Measurements from ENCODE around the gene PCBP3. TPM values are rescaled to one million over a fixed set of nuclear protein-coding genes. Genes with fewer than 3 reads are reported as not detected.

PCBP3 gene
- total RNA-seq, 1 donor from 2014 or later, result not detected

DNA sequence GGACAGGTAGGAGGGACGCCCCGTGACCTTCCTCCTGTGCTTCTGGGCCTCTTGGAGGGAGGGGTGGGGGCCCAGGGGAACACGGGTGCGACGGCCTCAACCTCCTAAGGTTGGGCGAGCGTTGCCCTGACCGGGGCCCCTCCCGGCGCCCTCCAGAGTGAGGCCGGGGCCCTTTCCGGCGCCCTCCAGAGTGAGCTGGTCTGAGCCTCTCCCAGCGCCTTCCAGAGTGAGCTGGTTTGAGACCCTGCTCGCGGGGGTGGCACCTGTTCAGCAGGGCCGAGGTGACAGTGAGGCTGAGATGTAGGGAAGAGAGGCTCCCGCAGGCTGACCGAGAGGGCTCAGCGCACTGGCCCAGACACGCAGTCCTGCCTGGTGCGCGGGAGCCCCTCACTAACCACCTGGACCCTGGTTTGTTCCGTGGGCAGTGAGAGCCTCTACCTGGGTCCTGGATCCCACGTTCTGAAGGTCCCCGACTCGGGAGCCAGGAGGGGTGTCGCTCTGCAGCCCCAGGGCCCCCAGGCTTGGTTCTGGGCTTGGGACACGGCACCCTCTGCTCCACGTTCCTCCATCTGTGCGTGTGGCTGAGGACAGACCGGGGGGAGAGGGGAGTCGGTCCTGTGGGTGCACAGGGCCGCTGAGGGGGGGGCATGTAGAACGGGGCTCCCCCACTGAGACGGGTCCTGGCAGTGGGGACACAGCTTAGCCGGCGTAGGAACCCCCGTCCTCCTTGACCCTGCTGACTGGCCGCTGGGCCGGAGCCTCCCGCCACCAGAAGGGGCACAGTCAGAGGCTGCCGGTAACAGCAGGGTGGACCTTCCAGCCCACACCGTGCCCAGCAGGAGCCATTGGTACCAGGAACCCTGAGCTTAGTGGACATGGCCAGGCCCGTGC, 339.5 kb downstream of the PCBP3 start:
- DNase-seq (ENCODE audit: low read depth), result no peak
- peak overlapping the region; percentile 78 for H3K4me3 ChIP-seq (ENCODE audit: low read depth, low read length)
- TF ChIP-seq, protein P1, sequence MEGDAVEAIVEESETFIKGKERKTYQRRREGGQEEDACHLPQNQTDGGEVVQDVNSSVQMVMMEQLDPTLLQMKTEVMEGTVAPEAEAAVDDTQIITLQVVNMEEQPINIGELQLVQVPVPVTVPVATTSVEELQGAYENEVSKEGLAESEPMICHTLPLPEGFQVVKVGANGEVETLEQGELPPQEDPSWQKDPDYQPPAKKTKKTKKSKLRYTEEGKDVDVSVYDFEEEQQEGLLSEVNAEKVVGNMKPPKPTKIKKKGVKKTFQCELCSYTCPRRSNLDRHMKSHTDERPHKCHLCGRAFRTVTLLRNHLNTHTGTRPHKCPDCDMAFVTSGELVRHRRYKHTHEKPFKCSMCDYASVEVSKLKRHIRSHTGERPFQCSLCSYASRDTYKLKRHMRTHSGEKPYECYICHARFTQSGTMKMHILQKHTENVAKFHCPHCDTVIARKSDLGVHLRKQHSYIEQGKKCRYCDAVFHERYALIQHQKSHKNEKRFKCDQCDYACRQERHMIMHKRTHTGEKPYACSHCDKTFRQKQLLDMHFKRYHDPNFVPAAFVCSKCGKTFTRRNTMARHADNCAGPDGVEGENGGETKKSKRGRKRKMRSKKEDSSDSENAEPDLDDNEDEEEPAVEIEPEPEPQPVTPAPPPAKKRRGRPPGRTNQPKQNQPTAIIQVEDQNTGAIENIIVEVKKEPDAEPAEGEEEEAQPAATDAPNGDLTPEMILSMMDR (conservative IDR thresholded peaks at IDR 0.05; ENCODE audit: low read depth, low read length), result no peak

DNA sequence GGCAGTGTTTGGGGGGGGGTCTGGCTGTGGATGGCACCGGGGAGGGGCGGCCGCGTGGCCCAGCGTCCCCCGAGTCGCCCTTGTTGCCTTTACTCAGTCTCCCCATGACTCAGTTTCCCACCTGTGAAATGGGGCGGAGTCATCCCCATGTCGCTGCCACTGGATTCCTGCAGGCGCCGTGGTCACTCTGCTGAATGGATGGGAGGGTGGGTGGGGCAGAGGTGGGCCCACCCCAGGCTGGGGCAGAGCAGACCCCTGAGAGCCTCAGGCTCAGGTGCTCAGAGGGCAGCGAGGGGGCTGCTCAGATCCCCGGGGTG, 340.1 kb downstream of the PCBP3 start:
- TF ChIP-seq, protein P1 (conservative IDR thresholded peaks at IDR 0.05; ENCODE audit: low read depth, low read length), result no peak
- DNase-seq (ENCODE audit: low read depth), result no peak
- no peak overlapping the region for H3K4me3 ChIP-seq (ENCODE audit: low read depth, low read length)

DNA sequence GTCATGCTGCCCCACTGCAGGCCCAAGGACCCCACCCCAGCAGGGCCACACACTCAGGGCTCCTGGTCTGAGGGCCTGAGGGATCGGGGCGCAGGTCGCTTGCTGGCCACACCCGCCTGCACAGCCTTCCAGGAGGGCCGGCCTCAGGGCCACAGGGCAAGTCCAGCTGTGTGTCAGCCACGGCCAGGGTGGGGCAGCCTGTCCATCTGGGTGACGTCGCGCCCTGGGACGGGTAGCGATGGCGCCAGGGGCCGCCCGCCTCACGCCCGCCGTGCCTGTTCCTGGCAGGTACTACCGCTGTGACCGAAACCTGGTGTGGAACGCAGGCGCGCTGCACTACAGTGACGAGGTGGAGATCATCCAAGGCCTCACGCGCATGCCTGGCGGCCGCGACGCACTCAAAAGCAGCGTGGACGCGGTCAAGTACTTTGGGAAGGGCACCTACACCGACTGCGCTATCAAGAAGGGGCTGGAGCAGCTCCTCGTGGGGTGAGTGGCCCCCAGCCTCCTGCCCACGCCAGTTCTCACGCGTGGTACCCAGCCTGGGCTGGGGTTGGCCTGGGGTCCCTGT, 340.5 kb downstream of the PCBP3 start:
- TF ChIP-seq, protein P1 (conservative IDR thresholded peaks at IDR 0.05; ENCODE audit: low read depth, low read length), result no peak
- no peak for DNase-seq (ENCODE audit: low read depth)
- no peak overlapping the region for H3K4me3 ChIP-seq (ENCODE audit: low read depth, low read length)

DNA sequence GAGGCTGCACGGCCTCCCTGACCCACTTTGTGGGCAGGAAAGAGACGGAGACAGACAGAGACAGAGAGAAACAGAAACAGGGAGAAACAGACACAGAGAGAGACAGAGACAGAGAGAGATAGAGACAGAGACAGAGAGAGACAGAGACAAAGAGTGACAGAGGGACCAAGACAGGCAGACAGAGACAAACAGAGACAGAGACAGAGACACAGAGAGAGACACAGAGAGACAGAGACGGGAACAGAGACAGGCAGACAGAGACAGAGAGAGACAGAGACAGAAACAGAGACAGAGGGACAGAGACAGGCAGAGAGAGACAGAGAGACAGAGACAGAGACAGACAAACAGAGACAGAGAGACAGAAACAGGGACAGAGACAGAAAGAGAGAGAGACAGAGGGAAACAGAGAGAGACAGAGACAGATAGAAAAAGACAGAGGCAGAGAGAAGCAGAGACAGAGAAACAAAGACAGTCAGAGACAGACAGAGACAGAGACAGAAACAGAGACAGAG, 341.1 kb downstream of the PCBP3 start:
- DNase-seq (ENCODE audit: low read depth), result no peak
- TF ChIP-seq, protein P1 (conservative IDR thresholded peaks at IDR 0.05; ENCODE audit: low read depth, low read length), result no peak
- H3K4me3 ChIP-seq (ENCODE audit: low read depth, low read length), result no peak overlapping the region

DNA sequence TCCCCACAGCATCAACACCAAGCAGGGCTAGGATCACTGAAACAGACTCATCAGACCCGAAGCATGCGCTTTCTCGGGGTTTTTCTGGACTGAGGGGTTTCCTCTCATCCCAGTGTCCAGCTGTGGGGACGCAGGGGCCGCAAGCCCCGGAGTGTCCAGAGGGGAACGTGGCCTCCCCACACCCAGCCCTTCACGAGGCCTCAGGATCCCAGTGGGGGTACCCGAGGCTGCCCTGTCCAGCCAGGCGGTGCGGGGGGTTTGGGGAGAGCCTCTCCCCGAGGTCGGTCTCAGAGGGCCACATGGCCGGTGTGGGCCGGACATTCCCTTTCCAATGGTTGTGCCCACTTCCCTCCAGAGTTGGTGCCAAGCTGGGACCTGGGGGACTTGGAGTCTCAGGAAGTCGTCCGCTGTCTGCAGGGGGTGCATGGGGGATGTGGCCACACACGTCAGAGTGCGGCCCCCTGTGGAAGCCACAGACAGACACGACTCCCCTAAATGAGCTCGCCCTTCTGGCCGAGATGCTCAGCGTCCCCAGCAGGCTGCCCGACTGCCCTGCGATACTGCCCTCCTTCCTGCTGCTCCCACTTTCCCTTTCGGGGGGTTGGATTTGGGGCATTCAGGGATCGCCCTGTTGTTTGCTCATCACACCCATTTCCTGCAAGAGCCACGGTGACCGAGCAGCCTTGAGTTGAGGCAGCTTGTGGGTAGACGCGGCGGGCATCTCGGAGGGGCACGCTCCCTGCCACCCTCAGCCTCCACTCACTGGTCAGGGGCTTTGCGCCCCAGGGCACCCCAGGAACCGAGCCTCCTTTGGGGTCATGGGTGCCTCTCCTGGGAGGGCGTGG, 342.2 kb downstream of the PCBP3 start:
- no peak overlapping the region for H3K4me3 ChIP-seq (ENCODE audit: low read depth, low read length)
- DNase-seq (ENCODE audit: low read depth), result no peak
- TF ChIP-seq, protein P1 (conservative IDR thresholded peaks at IDR 0.05; ENCODE audit: low read depth, low read length), result no peak

DNA sequence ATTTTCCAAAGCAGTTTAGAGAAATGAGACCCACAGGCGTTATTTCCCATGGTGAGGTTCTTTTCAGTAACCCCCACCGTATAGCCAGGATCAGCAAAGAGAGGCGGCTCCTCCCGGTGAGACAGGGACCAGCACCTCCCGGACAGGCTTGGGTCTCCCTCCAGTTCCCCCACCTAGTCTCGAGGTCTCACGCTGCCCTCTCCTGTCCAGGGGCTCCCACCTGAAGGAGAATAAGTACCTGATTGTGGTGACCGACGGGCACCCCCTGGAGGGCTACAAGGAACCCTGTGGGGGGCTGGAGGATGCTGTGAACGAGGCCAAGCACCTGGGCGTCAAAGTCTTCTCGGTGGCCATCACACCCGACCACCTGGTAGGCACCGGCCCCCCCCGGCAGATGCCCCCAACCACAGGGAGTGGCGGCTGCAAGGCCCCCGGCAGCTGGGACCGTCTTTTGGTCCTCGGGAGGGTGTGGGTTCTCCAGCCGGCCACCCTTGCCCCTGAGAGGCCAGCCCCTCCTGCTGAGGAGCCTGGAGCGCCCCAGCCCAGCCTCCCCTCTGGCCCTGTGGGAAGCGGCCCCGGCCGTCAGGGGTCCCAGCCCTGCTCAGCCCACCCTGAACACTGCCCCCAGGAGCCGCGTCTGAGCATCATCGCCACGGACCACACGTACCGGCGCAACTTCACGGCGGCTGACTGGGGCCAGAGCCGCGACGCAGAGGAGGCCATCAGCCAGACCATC, 343.0 kb downstream of the PCBP3 start:
- H3K4me3 ChIP-seq (ENCODE audit: low read depth, low read length), result no peak overlapping the region
- TF ChIP-seq, protein P1 (conservative IDR thresholded peaks at IDR 0.05; ENCODE audit: low read depth, low read length), result no peak
- no peak for DNase-seq (ENCODE audit: low read depth)
